ENCODE data around the gene SACM1L. TPM values are rescaled to one million over a fixed set of nuclear protein-coding genes. Genes with fewer than 3 reads are reported as not detected.

SACM1L gene
- total RNA-seq, 1 donor from 2014 or later = 46.8 TPM

DNA sequence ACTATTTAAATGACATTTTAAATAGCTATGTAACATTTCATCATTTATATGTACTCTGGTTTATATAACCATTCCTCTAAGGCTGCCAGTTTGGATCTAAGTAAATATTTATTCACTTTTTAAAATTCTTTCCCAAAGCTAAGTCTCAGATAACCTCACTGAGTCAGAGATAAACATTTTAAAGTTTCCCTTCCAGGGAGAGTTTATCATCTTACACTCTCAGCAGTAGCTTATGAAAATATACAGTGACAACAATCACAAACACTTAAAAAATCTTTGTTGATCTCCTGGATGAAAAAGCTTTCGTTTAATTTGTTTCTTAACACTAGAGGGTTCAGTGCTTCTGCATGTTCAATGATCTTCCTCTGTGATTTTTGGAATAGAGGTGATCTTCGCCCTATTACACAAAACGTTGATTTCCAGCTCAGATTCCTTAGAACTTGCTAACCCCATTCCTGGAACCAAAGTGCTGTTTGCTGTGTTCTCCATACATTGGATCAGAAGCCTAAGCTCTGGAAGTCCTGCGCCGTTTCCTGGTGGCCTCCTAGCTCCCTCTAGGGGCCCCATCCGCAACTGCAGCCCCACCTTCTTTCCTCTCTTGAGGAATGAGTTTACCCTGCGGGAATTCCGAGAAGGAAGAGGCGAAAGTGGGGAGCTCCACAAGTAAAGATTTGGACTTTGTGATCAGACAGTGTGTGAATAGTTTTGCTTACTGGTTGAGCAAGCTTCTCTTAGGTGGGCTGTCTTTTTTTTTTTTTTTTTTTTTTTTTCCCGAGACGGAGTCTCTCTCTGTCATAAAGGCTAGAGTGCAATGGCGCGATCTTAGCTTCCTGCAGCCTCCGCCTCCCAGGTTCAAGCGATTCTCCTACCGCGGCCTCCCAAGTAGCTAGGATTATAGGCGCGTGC, 29.3 kb upstream of the SACM1L start:
- Mint-ChIP-seq H3K4me1 (ENCODE audit: unreplicated experiment) (peaks cover 30% of the 10 kb centered on the region), H3K27me3 (ENCODE audit: unreplicated experiment) (no peaks in the 10 kb centered on the region), H3K4me3 (ENCODE audit: unreplicated experiment) (no peak overlapping the region), H3K27ac (ENCODE audit: unreplicated experiment) (no peak overlapping the region), H3K36me3 (ENCODE audit: low read depth, unreplicated experiment) (peaks cover 7% of the 10 kb centered on the region), H3K9me3 (ENCODE audit: unreplicated experiment) (no peaks in the 10 kb centered on the region)
- TF ChIP-seq, protein P1, sequence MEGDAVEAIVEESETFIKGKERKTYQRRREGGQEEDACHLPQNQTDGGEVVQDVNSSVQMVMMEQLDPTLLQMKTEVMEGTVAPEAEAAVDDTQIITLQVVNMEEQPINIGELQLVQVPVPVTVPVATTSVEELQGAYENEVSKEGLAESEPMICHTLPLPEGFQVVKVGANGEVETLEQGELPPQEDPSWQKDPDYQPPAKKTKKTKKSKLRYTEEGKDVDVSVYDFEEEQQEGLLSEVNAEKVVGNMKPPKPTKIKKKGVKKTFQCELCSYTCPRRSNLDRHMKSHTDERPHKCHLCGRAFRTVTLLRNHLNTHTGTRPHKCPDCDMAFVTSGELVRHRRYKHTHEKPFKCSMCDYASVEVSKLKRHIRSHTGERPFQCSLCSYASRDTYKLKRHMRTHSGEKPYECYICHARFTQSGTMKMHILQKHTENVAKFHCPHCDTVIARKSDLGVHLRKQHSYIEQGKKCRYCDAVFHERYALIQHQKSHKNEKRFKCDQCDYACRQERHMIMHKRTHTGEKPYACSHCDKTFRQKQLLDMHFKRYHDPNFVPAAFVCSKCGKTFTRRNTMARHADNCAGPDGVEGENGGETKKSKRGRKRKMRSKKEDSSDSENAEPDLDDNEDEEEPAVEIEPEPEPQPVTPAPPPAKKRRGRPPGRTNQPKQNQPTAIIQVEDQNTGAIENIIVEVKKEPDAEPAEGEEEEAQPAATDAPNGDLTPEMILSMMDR (IDR thresholded peaks at IDR 0.05; ENCODE audit: unreplicated experiment) = peak; percentile 79
- DNase-seq (ENCODE audit: low spot score) = peak; percentile 57

DNA sequence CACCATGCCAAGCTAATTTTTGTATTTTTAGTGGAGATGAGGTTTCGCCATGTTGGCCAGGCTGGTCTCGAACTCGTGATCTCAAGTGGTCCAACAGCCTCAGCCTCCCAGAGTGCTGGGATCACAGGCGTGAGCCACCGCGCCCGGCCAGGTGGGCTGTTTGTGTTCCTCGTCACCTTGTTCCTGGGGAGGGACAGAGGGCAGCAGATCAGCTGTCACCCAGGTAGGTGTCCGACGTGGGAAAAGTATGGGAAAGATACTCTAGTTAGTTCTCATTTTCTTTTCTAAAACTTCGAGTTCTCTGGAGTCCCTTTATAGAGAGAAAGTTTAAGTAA, 28.7 kb upstream of the SACM1L start:
- TF ChIP-seq, protein P1 (IDR thresholded peaks at IDR 0.05; ENCODE audit: unreplicated experiment) = no peak
- Mint-ChIP-seq H3K27me3 (ENCODE audit: unreplicated experiment) (no peaks in the 10 kb centered on the region), H3K36me3 (ENCODE audit: low read depth, unreplicated experiment) (peaks cover 7% of the 10 kb centered on the region), H3K27ac (ENCODE audit: unreplicated experiment) (no peak overlapping the region), H3K4me1 (ENCODE audit: unreplicated experiment) (peaks cover 31% of the 10 kb centered on the region), H3K4me3 (ENCODE audit: unreplicated experiment) (no peak overlapping the region), H3K9me3 (ENCODE audit: unreplicated experiment) (no peaks in the 10 kb centered on the region)
- DNase-seq (ENCODE audit: low spot score) = no peak

DNA sequence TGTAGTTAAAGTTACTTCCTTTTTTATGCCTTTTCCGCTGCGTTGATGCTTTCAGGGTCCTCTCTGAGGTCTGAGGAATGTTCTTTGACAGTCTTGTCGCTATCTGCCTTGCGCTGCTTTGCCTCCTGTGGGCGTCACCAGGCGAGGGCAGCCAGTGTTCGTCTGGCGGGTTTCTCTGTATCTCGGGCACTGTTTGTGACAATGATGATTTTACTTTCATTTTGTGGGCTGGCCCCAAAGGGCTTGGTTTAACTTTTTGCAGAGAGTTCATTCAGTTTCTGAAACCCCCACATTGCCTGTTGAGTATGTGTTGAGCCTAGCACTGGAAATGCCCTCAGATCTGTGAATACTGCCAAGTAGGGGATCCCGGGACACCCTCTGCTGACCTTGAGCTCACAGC, 24.6 kb upstream of the SACM1L start:
- H3K36me3 Mint-ChIP-seq (ENCODE audit: low read depth, unreplicated experiment) = peaks cover 11% of the 10 kb centered on the region
- H3K9me3 Mint-ChIP-seq (ENCODE audit: unreplicated experiment) = no peaks in the 10 kb centered on the region
- no peak overlapping the region for H3K4me3 Mint-ChIP-seq (ENCODE audit: unreplicated experiment)
- peaks cover 17% of the 10 kb centered on the region for H3K4me1 Mint-ChIP-seq (ENCODE audit: unreplicated experiment)
- no peak for DNase-seq (ENCODE audit: low spot score)
- no peaks in the 10 kb centered on the region for H3K27me3 Mint-ChIP-seq (ENCODE audit: unreplicated experiment)
- no peak overlapping the region for H3K27ac Mint-ChIP-seq (ENCODE audit: unreplicated experiment)
- TF ChIP-seq, protein P1 (IDR thresholded peaks at IDR 0.05; ENCODE audit: unreplicated experiment) = no peak

DNA sequence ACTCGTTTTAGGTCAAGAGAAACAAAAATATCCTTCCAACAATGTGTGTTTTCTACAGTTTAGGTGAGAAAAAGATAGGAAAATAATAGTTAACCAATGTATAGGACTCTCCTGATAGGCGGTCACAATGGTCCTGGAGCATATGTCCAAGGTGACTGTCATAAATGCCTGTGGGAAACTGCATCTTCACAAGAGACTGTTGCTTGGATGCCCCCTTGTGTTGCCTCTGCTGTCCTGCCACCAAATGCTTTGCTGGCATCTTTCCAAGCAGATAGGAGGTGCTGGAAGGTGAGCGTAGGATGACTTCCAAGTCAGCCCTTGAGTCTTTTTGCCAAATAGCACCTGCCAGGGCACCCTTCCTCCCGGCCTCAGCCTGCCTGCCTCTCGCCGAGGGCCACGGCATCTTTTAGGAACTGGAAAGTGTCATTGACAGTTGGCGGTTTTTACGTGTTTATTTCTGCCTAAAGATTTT, 24.1 kb upstream of the SACM1L start:
- TF ChIP-seq, protein P1 (IDR thresholded peaks at IDR 0.05; ENCODE audit: unreplicated experiment) = peak; percentile 57
- Mint-ChIP-seq H3K36me3 (ENCODE audit: low read depth, unreplicated experiment) (peaks cover 8% of the 10 kb centered on the region), H3K4me3 (ENCODE audit: unreplicated experiment) (no peak overlapping the region), H3K4me1 (ENCODE audit: unreplicated experiment) (peaks cover 19% of the 10 kb centered on the region), H3K27me3 (ENCODE audit: unreplicated experiment) (no peaks in the 10 kb centered on the region), H3K27ac (ENCODE audit: unreplicated experiment) (no peak overlapping the region), H3K9me3 (ENCODE audit: unreplicated experiment) (no peaks in the 10 kb centered on the region)
- peak; percentile 43 for DNase-seq (ENCODE audit: low spot score)

DNA sequence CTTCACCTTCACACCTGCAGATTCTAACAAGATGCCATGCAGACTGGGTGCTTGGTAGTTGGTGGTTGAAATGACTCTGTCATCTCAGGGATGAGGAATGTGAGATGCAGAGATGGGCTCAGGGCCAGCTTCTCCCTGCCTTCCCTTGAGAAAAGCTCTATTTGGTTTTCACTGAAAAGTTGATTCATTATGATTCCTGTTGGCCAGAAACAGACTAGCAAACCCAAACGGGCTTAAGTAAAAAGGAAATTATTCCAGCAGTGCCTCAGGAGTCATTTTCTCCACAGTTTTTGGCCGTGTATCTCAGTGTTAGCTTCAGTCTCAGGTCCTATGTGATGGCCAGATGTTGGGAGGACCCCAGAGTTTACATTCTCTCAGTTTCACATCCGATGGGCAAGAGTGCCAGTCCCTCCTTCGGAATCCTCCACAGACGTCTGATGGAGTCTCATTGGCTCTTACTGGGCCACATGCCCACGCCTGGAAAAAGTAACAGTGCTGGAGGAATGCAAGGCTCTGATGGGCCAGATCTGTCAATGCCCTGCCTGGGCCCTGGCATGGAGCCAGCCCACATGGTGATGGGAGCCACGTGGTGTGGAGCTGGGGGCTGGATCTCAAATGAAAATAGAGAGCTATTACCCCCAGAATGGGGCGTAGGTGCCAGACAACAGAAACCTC, 22.3 kb upstream of the SACM1L start:
- Mint-ChIP-seq H3K4me3 (ENCODE audit: unreplicated experiment) (no peak overlapping the region), H3K4me1 (ENCODE audit: unreplicated experiment) (peaks cover 31% of the 10 kb centered on the region), H3K36me3 (ENCODE audit: low read depth, unreplicated experiment) (peaks cover 10% of the 10 kb centered on the region), H3K9me3 (ENCODE audit: unreplicated experiment) (no peaks in the 10 kb centered on the region), H3K27me3 (ENCODE audit: unreplicated experiment) (no peaks in the 10 kb centered on the region), H3K27ac (ENCODE audit: unreplicated experiment) (no peak overlapping the region)
- DNase-seq (ENCODE audit: low spot score) = no peak
- TF ChIP-seq, protein P1 (IDR thresholded peaks at IDR 0.05; ENCODE audit: unreplicated experiment) = no peak
